Raji (cell line): Measurements from ENCODE around the gene PRSS33.

Experiments
- POLR2A ChIP-seq: IDR thresholded peaks from 2 replicates; pipeline ENCODE4 v1.6.1; 2011; ENCODE audit warnings: low read depth, low read length, control low read depth; ENCODE audit not compliant: insufficient read depth

Gene PRSS33

DNA sequence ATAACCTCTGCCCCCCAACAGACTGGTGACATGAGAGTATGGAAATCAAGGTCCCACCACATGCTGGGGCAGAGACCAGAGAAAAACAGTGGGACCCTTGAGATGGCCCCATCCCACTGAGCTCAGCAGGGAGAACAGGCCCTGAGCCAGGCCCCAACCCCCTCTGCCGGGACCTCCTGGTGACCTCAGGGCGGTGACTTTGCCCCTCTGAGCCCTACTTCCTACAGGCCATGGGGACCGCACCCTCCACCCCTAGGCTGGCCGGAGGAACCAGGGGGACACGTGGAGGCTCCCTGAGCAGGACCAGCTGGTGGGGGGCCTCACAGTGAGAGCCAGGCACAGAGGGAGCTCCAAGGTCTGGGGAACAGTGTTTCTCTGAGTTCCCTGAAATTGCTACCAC lies 48.7 kb downstream of the PRSS33 start:
- TF ChIP-seq POLR2A = no peak

GRCh38 chr16:2737895-2738418 lies 49.4 kb downstream of the PRSS33 start:
- TF ChIP-seq POLR2A = no peak

DNA sequence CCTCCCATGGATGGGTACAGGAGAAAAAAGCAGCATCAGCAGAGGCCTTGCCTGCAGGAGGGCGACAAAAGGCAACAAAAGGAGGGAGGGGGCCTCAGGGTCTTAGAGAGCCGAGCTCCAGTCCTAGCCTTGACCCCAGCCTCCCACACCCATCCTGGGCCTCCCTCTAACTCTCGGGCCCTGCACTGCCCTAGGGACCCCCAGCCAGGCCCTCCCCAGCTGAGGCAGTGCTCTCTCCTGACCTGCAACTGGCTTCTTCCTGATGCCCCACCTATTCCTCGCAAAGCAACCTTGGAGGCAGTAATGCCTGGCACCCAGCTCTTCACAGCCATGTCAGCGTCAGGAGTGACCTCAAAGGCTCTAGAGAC lies 50.1 kb downstream of the PRSS33 start:
- no peak for TF ChIP-seq POLR2A

GRCh38 chr16:2736476-2737237 lies 50.7 kb downstream of the PRSS33 start:
- no peak for TF ChIP-seq POLR2A

DNA sequence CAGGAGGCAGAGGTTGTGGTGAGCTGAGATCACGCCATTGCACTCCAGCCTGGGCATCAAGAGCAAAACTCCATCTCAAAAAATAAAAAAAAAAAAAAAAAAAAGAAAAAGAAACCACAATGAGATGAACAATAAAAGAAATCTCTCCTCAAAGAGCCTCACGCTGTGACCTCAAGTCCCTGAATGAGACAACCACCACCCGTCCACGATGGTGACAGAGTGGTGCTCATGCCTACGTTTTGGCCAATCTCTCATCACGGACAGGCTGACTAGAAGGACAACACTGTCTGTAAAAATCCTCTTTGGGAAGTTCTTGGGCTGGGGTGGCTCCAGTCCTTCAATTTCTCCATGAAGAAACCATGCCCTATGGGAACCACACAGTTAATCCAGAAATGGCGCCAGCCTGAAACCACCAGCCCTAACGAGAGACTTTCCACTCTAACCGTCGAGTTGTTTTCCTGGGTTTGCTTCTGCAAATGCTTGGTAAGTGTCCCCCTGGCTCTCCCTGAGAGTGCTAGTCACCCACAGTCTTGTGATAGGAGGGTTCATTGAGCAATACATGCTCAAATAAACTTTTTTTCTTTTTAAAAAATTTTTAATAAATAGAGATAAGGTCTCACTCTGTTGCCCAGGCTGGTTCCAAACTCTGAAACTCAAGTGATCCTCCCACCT lies 52.4 kb downstream of the PRSS33 start:
- no peak for TF ChIP-seq POLR2A
